Dendritic cell treated with granulocyte-macrophage colony-stimulating factor and Interleukin-4, amounts not matched to agents 40 ng/mL and 50 ng/mL, for 4 days (primary cell): Measurements from ENCODE around the gene MUC6.
"Not testable (repeated sequence)": the region's sequence is repeated elsewhere in the genome, so short reads cannot be mapped to it uniquely, and the experiment has no call there.

Experiments
- H3K27ac Mint-ChIP-seq: one replicate; pipeline ENCODE4 v1.8.0; 2022; ENCODE audit warnings: mild to moderate bottlenecking, mixed read lengths
- H3K27me3 Mint-ChIP-seq: one replicate; pipeline ENCODE4 v1.8.0; 2022; ENCODE audit warnings: mild to moderate bottlenecking, mixed read lengths
- H3K36me3 Mint-ChIP-seq: one replicate; pipeline ENCODE4 v1.8.0; 2022; ENCODE audit warnings: low read depth, mixed read lengths
- H3K4me1 Mint-ChIP-seq: one replicate; pipeline ENCODE4 v1.8.0; 2022; ENCODE audit warnings: low read depth, mixed read lengths
- H3K4me3 Mint-ChIP-seq: one replicate; pipeline ENCODE4 v1.8.0; 2022; ENCODE audit warnings: mild to moderate bottlenecking, moderate library complexity, mixed read lengths
- H3K9me3 Mint-ChIP-seq: one replicate; pipeline ENCODE4 v1.8.0; 2022; ENCODE audit warnings: mixed read lengths
- intact Hi-C: fragments of 100-400 bp; cut with micrococcal nuclease; formaldehyde crosslinking; loops from one replicate; pipeline ENCODE4 v1.15.0; 2022

Gene MUC6

GRCh38 chr11:1022908-1023810 lies 13.4 kb downstream of the MUC6 start:
- Mint-ChIP-seq H3K36me3 (peaks cover 89% of the 10 kb centered on the region), H3K9me3 (no peaks in the 10 kb centered on the region), H3K4me3 (no peak overlapping the region), H3K27me3 (no peaks in the 10 kb centered on the region), H3K27ac (no peak overlapping the region), H3K4me1 (peaks cover 13% of the 10 kb centered on the region)
- intact Hi-C loops, result no loop called here

GRCh38 chr11:1022411-1022810 lies 14.1 kb downstream of the MUC6 start:
- no peaks in the 10 kb centered on the region for H3K27me3 Mint-ChIP-seq
- H3K9me3 Mint-ChIP-seq, result peaks cover 4% of the 10 kb centered on the region
- H3K4me3 Mint-ChIP-seq, result no peak overlapping the region
- H3K4me1 Mint-ChIP-seq, result peaks cover 21% of the 10 kb centered on the region
- peaks cover 89% of the 10 kb centered on the region for H3K36me3 Mint-ChIP-seq
- intact Hi-C loops, result no loop called here
- H3K27ac Mint-ChIP-seq, result no peak overlapping the region

DNA sequence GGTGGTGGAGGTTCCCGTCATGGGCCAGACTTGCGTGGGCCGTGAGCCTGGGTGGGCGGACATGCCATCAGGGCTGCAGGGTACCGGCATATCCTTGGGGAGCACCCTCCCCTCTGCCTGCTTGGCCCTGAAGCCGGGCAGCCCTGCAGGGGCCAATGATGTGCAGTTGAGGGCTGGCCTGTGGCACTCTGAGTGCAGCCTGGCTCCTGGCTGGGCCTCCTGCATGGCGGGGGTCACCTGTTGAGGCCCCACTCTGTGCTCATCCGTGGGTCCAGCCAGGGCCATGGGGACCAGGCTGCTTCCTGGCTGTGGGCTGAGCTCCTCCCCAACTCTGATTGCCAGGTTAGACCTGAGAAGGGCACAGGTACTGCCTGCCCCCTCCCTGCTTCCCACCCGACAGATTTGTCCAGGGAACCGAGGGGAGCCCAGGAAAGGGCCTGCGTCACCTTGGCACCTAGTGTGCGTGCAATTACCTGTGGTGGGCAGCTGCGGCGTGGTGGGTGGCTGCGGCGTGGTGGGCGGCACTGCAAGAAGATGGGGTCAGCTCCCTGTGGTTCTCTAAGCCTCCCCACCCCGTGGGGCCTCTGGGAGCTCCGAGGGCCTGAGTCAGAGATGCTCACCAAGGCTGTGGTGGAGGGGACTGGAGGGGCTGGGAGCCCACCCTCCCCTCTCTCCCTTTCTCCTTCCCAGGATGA lies 16.2 kb downstream of the MUC6 start:
- Mint-ChIP-seq H3K9me3 (peaks cover 18% of the 10 kb centered on the region), H3K27ac (no peak overlapping the region), H3K4me1 (peaks cover 41% of the 10 kb centered on the region), H3K27me3 (no peaks in the 10 kb centered on the region), H3K36me3 (peaks cover 89% of the 10 kb centered on the region), H3K4me3 (no peak overlapping the region)
- intact Hi-C loops, result no loop called here

DNA sequence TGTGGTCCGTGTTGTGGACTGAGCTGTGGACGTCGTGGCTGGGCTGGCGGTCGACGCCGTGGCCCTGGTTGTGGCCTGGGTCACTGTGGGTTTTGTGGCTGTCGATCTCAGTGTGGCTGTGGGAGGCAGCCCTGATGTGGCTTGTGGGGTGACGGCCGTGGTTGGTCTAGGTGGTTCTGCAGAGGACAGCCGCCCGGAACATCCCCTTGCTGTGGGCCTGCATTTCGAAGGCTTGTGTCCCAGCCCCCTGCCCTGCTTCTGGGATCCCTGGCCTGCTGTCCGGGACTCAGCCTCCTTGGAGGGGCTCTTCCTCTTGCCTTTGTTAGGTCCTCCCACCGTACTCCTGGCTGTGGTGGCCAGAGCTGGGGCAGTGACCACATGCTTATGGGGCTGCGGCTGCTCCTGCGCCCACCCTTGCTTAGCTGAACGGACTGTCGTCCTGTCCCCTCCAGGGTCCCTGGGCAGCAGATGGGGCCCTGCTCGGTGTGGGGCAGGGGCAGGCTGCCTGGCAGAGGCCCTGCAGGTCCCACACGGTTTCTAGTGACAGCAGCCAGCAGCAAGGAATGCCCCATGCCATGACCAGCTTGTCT lies 17.1 kb downstream of the MUC6 start:
- H3K9me3 Mint-ChIP-seq, result peaks cover 18% of the 10 kb centered on the region
- intact Hi-C loops, result no loop called here
- H3K36me3 Mint-ChIP-seq, result peaks cover 89% of the 10 kb centered on the region
- H3K4me1 Mint-ChIP-seq, result peaks cover 47% of the 10 kb centered on the region
- no peaks in the 10 kb centered on the region for H3K27me3 Mint-ChIP-seq
- no peak overlapping the region for H3K4me3 Mint-ChIP-seq
- H3K27ac Mint-ChIP-seq, result no peak overlapping the region

DNA sequence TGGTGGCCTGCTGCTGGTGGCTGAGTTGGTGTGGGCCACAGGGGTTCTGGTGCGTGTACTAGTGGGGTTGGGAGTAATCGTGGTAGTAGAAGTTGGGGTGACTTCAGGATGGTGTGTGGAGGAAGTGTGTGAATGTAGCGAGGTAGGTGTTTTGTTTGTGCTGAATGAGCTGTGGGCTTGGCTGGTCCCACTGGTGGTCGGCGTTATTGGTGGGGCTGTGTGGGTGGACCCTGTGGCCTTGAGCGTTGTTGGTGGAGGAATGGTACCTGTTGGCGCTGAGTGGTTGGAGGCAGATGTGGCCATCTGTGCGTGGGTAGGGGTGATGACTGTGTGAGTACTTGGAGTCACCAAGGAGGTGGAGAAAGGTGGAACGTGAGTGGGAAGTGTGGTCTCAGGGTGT lies 18.4 kb downstream of the MUC6 start:
- intact Hi-C loops, result no loop called here
- H3K4me1 Mint-ChIP-seq, result peaks cover 46% of the 10 kb centered on the region
- H3K4me3 Mint-ChIP-seq, result no peak overlapping the region
- peaks cover 89% of the 10 kb centered on the region for H3K36me3 Mint-ChIP-seq
- H3K27me3 Mint-ChIP-seq, result no peaks in the 10 kb centered on the region
- peaks cover 18% of the 10 kb centered on the region for H3K9me3 Mint-ChIP-seq
- no peak overlapping the region for H3K27ac Mint-ChIP-seq

- Mint-ChIP-seq H3K36me3 (peaks cover 89% of the 10 kb centered on the region), H3K4me1 (peaks cover 39% of the 10 kb centered on the region), H3K4me3 (no peak overlapping the region), H3K9me3 (peaks cover 18% of the 10 kb centered on the region), H3K27ac (no peak overlapping the region), H3K27me3 (no peaks in the 10 kb centered on the region)
- intact Hi-C loops, result no loop called here
Observed at GRCh38 chr11:1017269-1018005, 19.1 kb downstream of the MUC6 start.

GRCh38 chr11:1016610-1017126 lies 19.9 kb downstream of the MUC6 start:
- Mint-ChIP-seq H3K4me1 (peaks cover 37% of the 10 kb centered on the region), H3K36me3 (peaks cover 89% of the 10 kb centered on the region), H3K9me3 (peaks cover 18% of the 10 kb centered on the region)
- intact Hi-C loops, H3K27me3 Mint-ChIP-seq, H3K4me3 Mint-ChIP-seq, H3K27ac Mint-ChIP-seq: not testable (repeated sequence)

DNA sequence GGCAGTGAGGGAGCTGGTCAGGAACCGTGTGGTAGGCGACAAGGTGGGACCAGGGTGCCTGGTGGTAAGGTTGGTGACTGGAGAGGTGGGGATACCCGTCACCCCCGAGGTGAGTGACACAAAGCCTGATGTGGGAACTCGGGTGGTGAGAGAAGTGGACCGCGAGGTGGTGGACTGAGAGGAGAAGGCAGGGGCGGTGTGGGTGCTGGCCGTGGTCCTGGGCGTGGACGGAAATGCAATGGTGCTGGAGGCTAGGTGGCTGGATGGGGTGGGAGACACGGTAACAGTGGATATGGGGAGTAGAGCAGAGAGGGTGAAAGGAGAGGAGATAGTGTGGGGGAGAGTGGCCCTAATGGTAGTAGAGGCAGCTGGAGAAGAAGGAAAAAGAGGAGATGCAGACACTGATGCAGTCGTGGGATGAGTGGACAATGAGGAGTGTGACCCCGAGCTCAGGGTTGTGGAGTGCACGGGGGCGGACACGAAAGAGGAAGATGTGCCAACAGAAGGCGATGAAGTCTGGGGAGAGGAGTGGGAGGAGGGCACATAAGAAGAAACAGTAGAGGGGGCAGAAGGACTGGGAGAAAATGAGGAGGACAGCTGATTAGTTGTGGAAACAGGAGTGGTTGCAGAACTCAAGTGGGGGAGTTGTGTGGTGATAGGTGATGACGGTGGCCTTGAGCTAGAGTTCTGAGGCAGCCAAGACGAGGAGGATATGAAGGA lies 20.5 kb downstream of the MUC6 start:
- Mint-ChIP-seq H3K4me3 (no peak overlapping the region), H3K9me3 (peaks cover 18% of the 10 kb centered on the region), H3K27me3 (no peaks in the 10 kb centered on the region), H3K4me1 (peaks cover 37% of the 10 kb centered on the region), H3K36me3 (peaks cover 92% of the 10 kb centered on the region), H3K27ac (no peak overlapping the region)
- intact Hi-C loops, result no loop called here

DNA sequence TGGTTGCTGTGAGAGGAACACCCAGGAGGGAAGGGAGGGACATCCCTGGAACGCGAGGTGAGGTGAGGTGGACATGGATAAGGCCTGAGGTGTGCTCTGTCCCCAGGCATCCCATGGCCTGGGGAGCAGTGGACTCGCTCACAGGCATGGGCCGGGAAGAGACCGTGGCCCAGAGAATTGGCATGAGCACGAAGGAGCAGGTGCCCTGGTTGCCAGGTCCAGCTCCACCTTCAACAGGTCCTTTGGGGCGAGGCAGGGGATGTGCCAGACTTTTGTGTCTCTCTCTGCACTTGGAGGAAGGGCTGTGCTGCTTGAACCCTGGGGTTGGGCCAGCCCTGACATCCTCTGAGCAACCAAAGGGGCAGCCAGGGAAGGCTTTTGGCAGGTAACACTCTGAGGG lies 21.5 kb downstream of the MUC6 start:
- peaks cover 46% of the 10 kb centered on the region for H3K4me1 Mint-ChIP-seq
- no peak overlapping the region for H3K4me3 Mint-ChIP-seq
- no peak overlapping the region for H3K27ac Mint-ChIP-seq
- peaks cover 18% of the 10 kb centered on the region for H3K9me3 Mint-ChIP-seq
- intact Hi-C loops, result no loop called here
- no peaks in the 10 kb centered on the region for H3K27me3 Mint-ChIP-seq
- H3K36me3 Mint-ChIP-seq, result peaks cover 100% of the 10 kb centered on the region

DNA sequence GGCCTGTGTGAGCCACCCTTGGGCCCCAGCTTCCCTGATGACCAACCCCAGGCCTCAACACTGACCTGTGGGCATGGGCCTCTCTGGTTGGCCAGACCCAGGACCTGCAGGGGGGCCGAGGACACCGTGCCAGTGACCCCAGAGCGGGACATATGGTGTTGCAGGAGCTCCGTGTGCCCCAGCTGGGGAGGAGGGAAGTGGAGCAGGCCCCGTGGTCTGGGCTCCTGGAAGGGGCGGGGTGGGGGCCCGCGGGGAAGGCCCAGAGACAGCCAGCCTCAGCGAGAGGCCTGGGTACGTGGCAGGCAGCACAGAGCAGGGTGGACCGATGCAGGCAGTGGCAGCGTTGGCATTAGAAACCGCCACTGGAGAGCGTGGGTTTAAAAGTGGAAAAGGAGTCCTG lies 22.2 kb downstream of the MUC6 start:
- H3K27me3 Mint-ChIP-seq, result no peaks in the 10 kb centered on the region
- peaks cover 18% of the 10 kb centered on the region for H3K9me3 Mint-ChIP-seq
- no peak overlapping the region for H3K4me3 Mint-ChIP-seq
- peaks cover 100% of the 10 kb centered on the region for H3K36me3 Mint-ChIP-seq
- intact Hi-C loops, result no loop called here
- no peak overlapping the region for H3K27ac Mint-ChIP-seq
- H3K4me1 Mint-ChIP-seq, result peaks cover 50% of the 10 kb centered on the region

DNA sequence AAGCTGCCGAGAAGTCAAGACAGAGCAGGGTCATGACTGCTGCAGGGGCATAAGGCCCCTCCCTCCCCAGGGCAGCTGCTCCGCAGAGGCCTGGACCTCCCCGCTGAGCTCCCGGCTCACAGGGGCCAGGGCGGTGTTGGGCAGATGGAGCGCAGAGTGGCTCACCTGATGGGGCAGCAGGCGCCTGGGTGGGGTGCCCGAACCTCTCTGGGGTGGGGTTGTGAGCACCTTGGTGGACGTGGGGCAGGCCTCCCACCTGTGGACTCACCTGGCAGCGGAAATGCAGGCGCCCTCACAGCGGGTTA lies 22.9 kb downstream of the MUC6 start:
- intact Hi-C loops, result no loop called here
- Mint-ChIP-seq H3K27ac (no peak overlapping the region), H3K27me3 (no peaks in the 10 kb centered on the region), H3K36me3 (peaks cover 100% of the 10 kb centered on the region), H3K9me3 (peaks cover 18% of the 10 kb centered on the region), H3K4me3 (no peak overlapping the region), H3K4me1 (peaks cover 50% of the 10 kb centered on the region)

DNA sequence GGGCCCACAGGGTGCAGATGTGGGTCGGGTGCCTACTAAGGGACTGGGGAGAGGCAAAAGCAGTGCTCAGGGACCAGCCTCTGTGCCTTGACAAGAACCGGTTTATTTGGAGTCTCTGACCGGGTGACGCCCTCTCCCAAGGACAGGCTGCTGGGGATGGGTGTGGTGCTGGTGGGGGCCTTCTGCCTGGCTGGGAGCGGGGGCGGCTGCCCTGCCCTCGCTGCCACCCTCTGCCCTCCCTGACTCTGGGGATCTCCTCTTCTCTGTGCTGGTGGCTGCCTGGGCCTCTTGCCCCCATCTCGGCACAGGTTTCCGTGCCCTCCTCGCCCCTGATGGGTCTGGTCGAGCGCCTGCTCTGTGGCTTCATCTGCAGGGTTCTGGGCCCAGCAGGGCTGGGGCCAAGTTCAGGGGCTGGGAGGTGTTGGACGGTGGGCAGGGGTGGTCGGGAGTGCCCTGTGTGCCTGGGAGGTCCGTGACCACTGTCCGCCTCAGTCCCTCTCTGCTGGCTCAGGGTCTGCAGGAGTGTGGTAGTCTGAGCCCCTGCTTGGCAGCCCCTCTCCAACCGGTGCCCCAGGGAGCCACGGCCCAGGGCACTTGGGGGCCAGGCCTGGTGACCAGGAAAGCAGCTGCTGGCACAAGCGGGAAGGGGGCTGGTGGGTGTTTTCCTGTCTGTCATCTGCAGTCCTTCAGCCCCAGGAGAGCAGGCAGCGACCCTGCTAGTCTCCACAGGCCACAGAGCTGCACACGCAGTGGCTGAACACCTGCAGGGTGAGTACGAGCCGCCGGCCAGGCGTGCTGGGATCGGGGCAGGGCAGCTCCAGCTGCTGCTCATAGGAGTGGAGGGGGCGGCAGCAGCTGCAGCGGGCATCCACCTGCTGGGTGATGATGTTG lies 23.5 kb downstream of the MUC6 start:
- Mint-ChIP-seq H3K9me3 (peaks cover 18% of the 10 kb centered on the region), H3K36me3 (peaks cover 100% of the 10 kb centered on the region), H3K4me3 (no peak overlapping the region), H3K27ac (no peak overlapping the region), H3K4me1 (peaks cover 45% of the 10 kb centered on the region), H3K27me3 (no peaks in the 10 kb centered on the region)
- intact Hi-C loops, result no loop called here
